Omental fat pad (tissue), 4 donors: ENCODE results near the gene ADGRG6. TPM values are rescaled to one million over a fixed set of nuclear protein-coding genes. Genes with fewer than 3 reads are reported as not detected.
"Not testable (repeated sequence)": the region's sequence is repeated elsewhere in the genome, so short reads cannot be mapped to it uniquely, and the experiment has no call there.

Experiments
- ATAC-seq: fragments of 150-250 bp; one replicate; pipeline ENCODE4 v1.9.1; 2016; ENCODE audit warnings: mild to moderate bottlenecking, moderate library complexity; ENCODE audit not compliant: low FRiP score
- DNase-seq: peaks from one replicate; pipeline ENCODE4 v3.0.0-alpha.2; 2019; ENCODE audit warnings: low spot score
- total RNA-seq, 4 donors: library from RNA; depleted of rRNA; stranded (reverse); fragments of >200 nt; gene quantifications; one replicate each; pipeline ENCODE4 v1.1.0, GENCODE V29; 2016
- TF ChIP-seq, protein P1 (sequence below), 3 donors: fragments of 450-650 bp; IDR thresholded peaks; one replicate each; pipeline ENCODE4 v1.5.1; 2016 to 2017; ENCODE audit warnings: antibody characterized with exemption in 3 of 3, mild to moderate bottlenecking in 3 of 3, moderate library complexity in 2 of 3

Gene ADGRG6
- total RNA-seq, 4 donors from 2014 or later, result 28.5 to 68.6 (median 42.7) TPM

DNA sequence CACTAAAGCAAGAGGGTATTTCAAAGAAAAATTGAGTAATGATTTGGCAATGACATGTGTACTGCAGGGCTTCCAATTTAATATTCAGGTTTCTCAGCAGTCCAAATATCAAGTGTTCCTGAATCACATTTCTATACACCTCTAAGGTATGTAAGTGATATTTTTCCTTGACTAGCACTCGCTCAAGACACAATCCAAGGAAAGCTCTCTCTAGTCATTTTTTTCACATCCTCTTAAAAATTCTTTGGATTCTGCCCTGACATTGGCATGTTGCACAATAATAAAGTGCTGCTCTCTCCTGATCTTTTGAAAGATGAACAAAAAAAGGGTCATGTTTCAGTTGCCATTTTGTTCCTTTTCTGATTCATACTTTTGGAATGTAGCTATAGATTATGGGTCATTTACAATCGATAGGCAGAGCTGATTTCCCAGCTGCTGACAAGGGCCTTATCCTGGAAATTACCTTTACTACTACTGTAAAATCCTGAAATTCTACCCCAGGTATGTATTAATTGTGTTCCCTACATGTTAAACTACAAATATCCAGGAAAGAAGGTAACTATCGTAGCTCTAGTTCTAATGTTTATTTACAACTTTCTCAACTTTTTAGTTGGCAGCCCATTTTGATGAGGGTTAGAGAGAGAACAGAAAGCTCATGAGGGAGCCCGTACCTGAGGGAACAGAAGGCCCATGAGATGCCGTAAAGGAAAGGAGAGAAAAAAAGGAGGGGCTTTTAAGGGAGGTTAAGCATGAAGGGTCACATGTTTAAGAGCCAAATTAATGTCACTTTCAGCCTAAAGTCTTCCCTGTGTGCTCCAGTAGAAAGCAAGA is 22.2 kb upstream of the ADGRG6 start:
- DNase-seq, result no peak
- peak; percentile 75 for ATAC-seq

DNA sequence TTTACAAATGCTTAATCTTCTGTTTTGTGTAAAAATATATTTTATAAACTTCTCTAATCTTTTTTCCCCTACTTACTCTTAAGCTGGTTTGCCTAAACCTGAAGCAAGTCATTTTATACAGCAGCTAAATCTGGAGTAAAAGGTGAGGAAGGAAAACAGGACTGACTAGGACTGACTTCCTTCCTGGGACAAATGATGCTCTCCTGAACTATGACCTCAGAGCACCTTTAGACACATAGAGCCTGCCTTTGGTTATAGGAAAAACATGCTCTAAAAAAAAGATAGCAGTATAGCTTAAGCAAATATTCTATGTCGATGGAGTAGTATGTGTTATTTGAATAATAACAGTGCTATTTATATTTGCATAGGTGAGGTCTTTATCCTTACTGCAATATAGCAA is 21.5 kb upstream of the ADGRG6 start:
- ATAC-seq, result no peak
- no peak for DNase-seq
- TF ChIP-seq, protein P1, sequence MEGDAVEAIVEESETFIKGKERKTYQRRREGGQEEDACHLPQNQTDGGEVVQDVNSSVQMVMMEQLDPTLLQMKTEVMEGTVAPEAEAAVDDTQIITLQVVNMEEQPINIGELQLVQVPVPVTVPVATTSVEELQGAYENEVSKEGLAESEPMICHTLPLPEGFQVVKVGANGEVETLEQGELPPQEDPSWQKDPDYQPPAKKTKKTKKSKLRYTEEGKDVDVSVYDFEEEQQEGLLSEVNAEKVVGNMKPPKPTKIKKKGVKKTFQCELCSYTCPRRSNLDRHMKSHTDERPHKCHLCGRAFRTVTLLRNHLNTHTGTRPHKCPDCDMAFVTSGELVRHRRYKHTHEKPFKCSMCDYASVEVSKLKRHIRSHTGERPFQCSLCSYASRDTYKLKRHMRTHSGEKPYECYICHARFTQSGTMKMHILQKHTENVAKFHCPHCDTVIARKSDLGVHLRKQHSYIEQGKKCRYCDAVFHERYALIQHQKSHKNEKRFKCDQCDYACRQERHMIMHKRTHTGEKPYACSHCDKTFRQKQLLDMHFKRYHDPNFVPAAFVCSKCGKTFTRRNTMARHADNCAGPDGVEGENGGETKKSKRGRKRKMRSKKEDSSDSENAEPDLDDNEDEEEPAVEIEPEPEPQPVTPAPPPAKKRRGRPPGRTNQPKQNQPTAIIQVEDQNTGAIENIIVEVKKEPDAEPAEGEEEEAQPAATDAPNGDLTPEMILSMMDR (IDR thresholded peaks at IDR 0.05), result no peak

More for the DNA sequence above, 22.2 kb upstream of the ADGRG6 start:
- TF ChIP-seq, protein P1 (IDR thresholded peaks at IDR 0.05), result no peak

DNA sequence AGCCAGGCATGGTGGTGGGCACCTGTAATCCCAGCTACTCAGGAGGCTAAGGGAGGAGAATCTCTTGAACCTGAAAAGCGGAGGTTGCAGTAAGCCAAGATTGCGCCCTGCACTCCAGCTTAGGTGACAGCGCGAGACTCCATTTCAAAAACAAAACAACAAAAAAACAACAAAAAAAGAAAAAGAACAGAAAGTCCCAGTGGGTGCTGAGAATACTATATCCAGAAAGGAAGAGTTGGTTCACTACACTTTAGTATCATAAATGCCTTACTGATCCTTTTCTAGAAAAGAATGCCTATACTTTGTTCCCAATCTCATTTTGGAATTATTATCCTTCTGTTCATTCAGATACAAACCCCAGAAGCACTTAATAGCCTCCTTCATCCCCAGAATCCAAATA is 20.9 kb upstream of the ADGRG6 start:
- no peak for ATAC-seq
- no peak for DNase-seq
- TF ChIP-seq, protein P1 (IDR thresholded peaks at IDR 0.05), result no peak

DNA sequence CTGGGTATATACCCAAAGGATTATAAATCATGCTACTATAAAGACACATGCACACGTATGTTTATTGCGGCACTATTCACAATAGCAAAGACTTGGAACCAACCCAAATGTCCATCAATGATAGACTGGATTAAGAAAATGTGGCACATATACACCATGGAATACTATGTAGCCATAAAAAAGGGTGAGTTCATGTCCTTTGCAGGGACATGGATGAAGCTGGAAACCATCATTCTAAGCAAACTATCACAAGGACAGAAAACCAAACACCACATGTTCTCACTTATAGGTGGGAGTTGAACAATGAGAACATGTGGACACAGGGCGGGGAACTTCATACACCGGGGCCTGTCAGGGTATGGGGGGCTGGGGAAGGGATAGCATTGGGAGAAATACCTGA is 18.7 kb upstream of the ADGRG6 start:
- ATAC-seq, DNase-seq: not testable (repeated sequence)

DNA sequence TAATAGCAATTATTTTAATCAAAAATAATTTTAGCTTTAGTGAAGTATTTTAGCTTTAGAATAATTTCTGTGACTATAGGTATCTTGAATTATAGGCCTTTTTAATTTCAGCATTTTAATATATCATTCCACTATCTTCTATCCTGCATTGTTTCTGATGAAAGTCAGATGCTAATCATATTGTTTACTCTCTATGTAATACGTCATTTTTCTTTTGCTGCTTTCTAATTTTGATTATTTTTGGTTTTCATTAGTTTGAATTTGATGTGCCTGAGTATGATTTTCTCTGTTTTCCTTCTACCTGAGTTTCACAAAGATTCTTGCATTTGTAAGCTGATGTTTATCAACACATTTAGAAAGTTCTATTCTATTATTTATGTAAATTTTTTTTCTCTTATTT is 17.4 kb upstream of the ADGRG6 start:
- TF ChIP-seq, protein P1 (IDR thresholded peaks at IDR 0.05), result no peak
- ATAC-seq (no peak), DNase-seq (no peak)

DNA sequence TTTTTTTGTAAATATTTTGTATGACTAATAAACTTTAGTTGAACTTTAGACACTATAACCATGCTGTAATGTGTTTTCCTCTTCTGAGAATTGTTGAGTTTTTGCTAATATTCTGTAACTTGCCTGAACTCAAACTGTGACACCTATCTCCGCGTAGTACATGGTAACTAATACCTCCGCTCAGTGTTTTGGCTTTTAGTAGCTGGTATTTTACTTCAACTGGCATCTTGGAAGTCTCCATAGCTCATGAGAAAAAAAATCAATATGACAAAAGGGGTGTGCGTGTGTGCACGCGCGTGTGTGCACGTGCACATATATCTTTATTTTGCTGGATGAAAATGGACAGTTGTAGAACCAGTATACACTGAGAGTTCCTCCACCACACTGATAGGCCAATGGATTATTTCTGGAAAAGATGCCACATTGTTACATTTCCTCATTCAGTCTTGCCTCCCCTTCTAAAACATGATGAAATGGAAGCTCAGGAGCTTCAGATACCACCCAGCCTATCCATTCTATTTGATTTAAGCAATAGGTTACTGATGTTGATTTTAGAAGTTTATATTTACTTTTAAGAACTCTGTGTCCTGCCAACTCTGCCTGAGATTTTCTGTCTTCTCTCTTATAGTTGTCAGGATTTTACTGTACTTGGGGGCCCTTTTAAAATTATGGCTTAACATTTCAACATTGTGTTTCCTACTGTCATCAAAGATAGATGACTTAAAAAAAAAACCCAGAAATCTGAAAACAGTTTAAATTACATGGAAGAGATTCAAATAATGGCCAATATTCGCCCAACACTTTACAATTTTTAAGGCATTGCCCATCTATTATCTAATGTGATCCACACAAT is 16.3 kb upstream of the ADGRG6 start:
- ATAC-seq, result no peak
- TF ChIP-seq, protein P1 (IDR thresholded peaks at IDR 0.05), result no peak

DNA sequence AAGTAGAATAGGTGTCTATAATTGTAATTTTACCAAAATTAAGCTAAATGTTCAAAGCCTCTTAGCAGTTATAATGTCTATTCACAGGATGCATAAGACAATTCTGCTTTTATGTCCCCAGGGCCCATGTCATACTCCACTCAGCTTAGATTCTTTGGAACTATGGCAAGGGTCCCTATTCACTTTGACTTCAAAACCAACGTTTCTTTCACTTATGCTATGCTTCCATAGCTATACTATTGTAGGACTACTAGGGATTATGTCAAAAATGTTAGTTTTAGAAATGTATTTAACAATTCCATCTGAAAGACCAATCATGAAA is 15.8 kb upstream of the ADGRG6 start:
- ATAC-seq (no peak), DNase-seq (no peak)
- TF ChIP-seq, protein P1 (IDR thresholded peaks at IDR 0.05), result no peak

More for the DNA sequence above, 16.3 kb upstream of the ADGRG6 start:
- DNase-seq, result no peak
